ENCODE measurements around the gene CEBPZOS.
"Not testable (repeated sequence)": the region's sequence is repeated elsewhere in the genome, so short reads cannot be mapped to it uniquely, and the experiment has no call there.

CEBPZOS gene

GRCh38 chr2:37195862-37196319 lies 405 bp upstream of the CEBPZOS start:
- not testable (repeated sequence) for H3K27me3 ChIP-seq (ENCODE audit: control insufficient read depth, insufficient read depth, low read length); H3K36me3 ChIP-seq (ENCODE audit: insufficient read depth, low read length); H3K4me1 ChIP-seq (ENCODE audit: control insufficient read depth, insufficient read depth, low read length); H3K9me3 ChIP-seq (replicated peaks; ENCODE audit: low read length)
- Histone ChIP-seq H3K9ac (ENCODE audit: low read depth, low read length) (peak overlapping the region; percentile 82), H3K4me3 (ENCODE audit: low read length) (peak overlapping the region; percentile 85), H3K4me2 (ENCODE audit: low read length) (peak overlapping the region; percentile 96)

GRCh38 chr2:37198681-37199065 lies 2.4 kb downstream of the CEBPZOS start:
- no peak overlapping the region for H3K9ac ChIP-seq (ENCODE audit: low read depth, low read length)
- H3K4me3 ChIP-seq (ENCODE audit: low read length), result no peak overlapping the region
- H3K27me3 ChIP-seq (ENCODE audit: control insufficient read depth, insufficient read depth, low read length), result no peaks in the 10 kb centered on the region
- peaks cover 33% of the 10 kb centered on the region for H3K36me3 ChIP-seq (ENCODE audit: insufficient read depth, low read length)
- H3K4me2 ChIP-seq (ENCODE audit: low read length), result no peak overlapping the region
- no peaks in the 10 kb centered on the region for H3K9me3 ChIP-seq (replicated peaks; ENCODE audit: low read length)
- H3K4me1 ChIP-seq (ENCODE audit: control insufficient read depth, insufficient read depth, low read length), result peaks cover 9% of the 10 kb centered on the region

GRCh38 chr2:37201208-37201607 lies 4.9 kb downstream of the CEBPZOS start:
- Histone ChIP-seq H3K9me3 (replicated peaks; ENCODE audit: low read length) (no peaks in the 10 kb centered on the region), H3K4me3 (ENCODE audit: low read length) (no peak overlapping the region), H3K4me2 (ENCODE audit: low read length) (no peak overlapping the region), H3K4me1 (ENCODE audit: control insufficient read depth, insufficient read depth, low read length) (peaks cover 6% of the 10 kb centered on the region), H3K36me3 (ENCODE audit: insufficient read depth, low read length) (peaks cover 51% of the 10 kb centered on the region), H3K9ac (ENCODE audit: low read depth, low read length) (no peak overlapping the region), H3K27me3 (ENCODE audit: control insufficient read depth, insufficient read depth, low read length) (no peaks in the 10 kb centered on the region)

DNA sequence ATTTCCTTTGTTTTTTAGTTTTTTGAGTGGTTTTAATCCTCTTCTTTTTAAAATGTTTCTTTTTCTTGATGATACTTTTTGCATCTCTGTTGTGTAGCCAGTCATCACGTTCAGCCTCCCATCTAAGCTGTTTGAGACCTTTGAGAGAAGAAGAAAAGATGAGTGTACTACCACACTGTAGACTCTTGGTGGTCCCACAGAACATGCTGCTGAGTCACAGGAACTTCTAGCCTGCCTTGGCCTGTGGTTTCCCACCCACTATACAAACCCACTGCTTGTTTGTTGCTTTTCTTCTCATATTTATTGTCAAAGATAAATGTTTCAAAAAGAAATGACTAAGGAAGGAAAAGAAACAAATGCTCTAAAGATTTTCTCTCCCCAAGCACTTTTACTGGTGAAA lies 5.5 kb downstream of the CEBPZOS start:
- H3K4me3 ChIP-seq (ENCODE audit: low read length), result no peak overlapping the region
- H3K27me3 ChIP-seq (ENCODE audit: control insufficient read depth, insufficient read depth, low read length), result no peaks in the 10 kb centered on the region
- peaks cover 6% of the 10 kb centered on the region for H3K4me1 ChIP-seq (ENCODE audit: control insufficient read depth, insufficient read depth, low read length)
- no peak overlapping the region for H3K4me2 ChIP-seq (ENCODE audit: low read length)
- H3K36me3 ChIP-seq (ENCODE audit: insufficient read depth, low read length), result peaks cover 57% of the 10 kb centered on the region
- H3K9me3 ChIP-seq (replicated peaks; ENCODE audit: low read length), result no peaks in the 10 kb centered on the region
- H3K9ac ChIP-seq (ENCODE audit: low read depth, low read length), result no peak overlapping the region

- no peaks in the 10 kb centered on the region for H3K4me1 ChIP-seq (ENCODE audit: control insufficient read depth, insufficient read depth, low read length)
- no peak overlapping the region for H3K9ac ChIP-seq (ENCODE audit: low read depth, low read length)
- H3K9me3 ChIP-seq (replicated peaks; ENCODE audit: low read length), result no peaks in the 10 kb centered on the region
- H3K4me2 ChIP-seq (ENCODE audit: low read length), result no peak overlapping the region
- H3K27me3 ChIP-seq (ENCODE audit: control insufficient read depth, insufficient read depth, low read length), result no peaks in the 10 kb centered on the region
- no peak overlapping the region for H3K4me3 ChIP-seq (ENCODE audit: low read length)
- H3K36me3 ChIP-seq (ENCODE audit: insufficient read depth, low read length), result peaks cover 75% of the 10 kb centered on the region
Measured at GRCh38 chr2:37203708-37204107, 7.4 kb downstream of the CEBPZOS start.

DNA sequence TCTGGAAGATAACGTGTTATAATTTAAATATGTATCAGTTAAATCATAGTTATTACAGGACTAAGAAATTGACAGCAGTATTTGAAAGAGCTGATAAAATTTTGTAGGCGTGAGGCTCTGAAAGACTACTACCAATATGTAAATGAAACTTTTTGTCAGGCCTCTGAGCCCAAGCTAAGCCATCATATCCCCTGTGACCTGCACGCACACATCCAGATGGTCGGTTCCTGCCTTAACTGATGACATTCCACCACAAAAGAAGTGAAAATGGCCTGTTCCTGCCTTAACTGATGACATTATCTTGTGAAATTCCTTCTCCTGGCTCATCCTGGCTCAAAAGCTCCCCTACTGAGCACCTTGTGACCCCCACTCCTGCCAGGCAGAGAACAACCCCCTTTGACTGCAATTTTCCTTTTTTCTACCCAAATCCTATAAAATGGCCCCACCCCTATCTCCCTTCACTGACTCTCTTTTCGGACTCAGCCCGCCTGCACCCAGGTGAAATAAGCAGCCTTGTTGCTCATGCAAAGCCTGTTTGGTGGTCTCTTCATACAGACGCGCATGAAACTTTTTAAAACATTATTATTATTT lies 8.9 kb downstream of the CEBPZOS start:
- H3K4me2 ChIP-seq (ENCODE audit: low read length); H3K4me3 ChIP-seq (ENCODE audit: low read length); H3K9me3 ChIP-seq (replicated peaks; ENCODE audit: low read length); H3K4me1 ChIP-seq (ENCODE audit: control insufficient read depth, insufficient read depth, low read length); H3K27me3 ChIP-seq (ENCODE audit: control insufficient read depth, insufficient read depth, low read length); H3K9ac ChIP-seq (ENCODE audit: low read depth, low read length): not testable (repeated sequence)
- H3K36me3 ChIP-seq (ENCODE audit: insufficient read depth, low read length), result peaks cover 89% of the 10 kb centered on the region

GRCh38 chr2:37205689-37206341 lies 9.5 kb downstream of the CEBPZOS start:
- Histone ChIP-seq H3K9ac (ENCODE audit: low read depth, low read length) (no peak overlapping the region), H3K4me3 (ENCODE audit: low read length) (no peak overlapping the region), H3K4me2 (ENCODE audit: low read length) (no peak overlapping the region), H3K36me3 (ENCODE audit: insufficient read depth, low read length) (peaks cover 89% of the 10 kb centered on the region), H3K4me1 (ENCODE audit: control insufficient read depth, insufficient read depth, low read length) (no peaks in the 10 kb centered on the region), H3K9me3 (replicated peaks; ENCODE audit: low read length) (no peaks in the 10 kb centered on the region), H3K27me3 (ENCODE audit: control insufficient read depth, insufficient read depth, low read length) (no peaks in the 10 kb centered on the region)

DNA sequence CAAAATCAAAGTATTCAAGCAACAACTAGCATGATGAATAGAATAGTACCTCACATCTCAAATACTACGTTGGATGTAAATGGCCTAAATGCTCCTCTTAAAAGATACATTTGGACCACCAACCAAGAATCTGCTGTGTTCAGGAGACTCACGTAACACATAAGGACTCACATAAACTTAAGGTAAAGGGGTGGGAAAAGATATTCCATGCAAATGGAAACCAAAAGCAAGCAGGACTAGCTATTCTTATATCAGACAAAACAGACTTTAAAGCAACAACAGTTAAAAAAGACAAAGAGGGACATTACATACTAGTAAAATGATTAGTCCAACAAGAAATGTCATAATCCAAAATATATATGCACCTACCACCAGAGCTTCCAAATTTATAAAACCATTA lies 10.5 kb downstream of the CEBPZOS start:
- H3K4me1 ChIP-seq (ENCODE audit: control insufficient read depth, insufficient read depth, low read length); H3K4me3 ChIP-seq (ENCODE audit: low read length); H3K27me3 ChIP-seq (ENCODE audit: control insufficient read depth, insufficient read depth, low read length); H3K9ac ChIP-seq (ENCODE audit: low read depth, low read length); H3K9me3 ChIP-seq (replicated peaks; ENCODE audit: low read length); H3K4me2 ChIP-seq (ENCODE audit: low read length): not testable (repeated sequence)
- H3K36me3 ChIP-seq (ENCODE audit: insufficient read depth, low read length), result peaks cover 88% of the 10 kb centered on the region

- H3K27me3 ChIP-seq (ENCODE audit: control insufficient read depth, insufficient read depth, low read length), result no peaks in the 10 kb centered on the region
- H3K4me2 ChIP-seq (ENCODE audit: low read length), result no peak overlapping the region
- H3K9me3 ChIP-seq (replicated peaks; ENCODE audit: low read length), result no peaks in the 10 kb centered on the region
- no peak overlapping the region for H3K4me3 ChIP-seq (ENCODE audit: low read length)
- H3K9ac ChIP-seq (ENCODE audit: low read depth, low read length), result no peak overlapping the region
- H3K36me3 ChIP-seq (ENCODE audit: insufficient read depth, low read length), result peaks cover 86% of the 10 kb centered on the region
- H3K4me1 ChIP-seq (ENCODE audit: control insufficient read depth, insufficient read depth, low read length), result peaks cover 8% of the 10 kb centered on the region
Measured at GRCh38 chr2:37211212-37211611, 14.9 kb downstream of the CEBPZOS start.

DNA sequence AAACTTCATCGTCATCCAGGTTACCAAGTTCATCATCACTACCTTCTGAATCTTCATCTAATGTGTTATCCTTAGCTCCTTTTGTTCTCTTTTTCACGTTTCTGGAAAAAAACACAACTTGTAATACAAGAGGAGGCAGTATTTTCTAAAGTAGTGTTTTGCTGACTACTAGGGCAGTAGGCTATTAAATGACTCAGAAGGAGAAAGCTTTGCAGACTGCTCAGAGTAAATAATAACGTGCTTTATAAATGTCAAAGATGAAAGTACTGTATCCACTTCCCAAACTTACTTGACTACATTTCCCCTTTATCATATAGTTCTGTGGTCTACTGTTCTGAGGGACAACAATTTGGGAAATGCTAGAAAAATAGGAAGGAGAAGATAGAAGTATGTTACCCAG lies 15.6 kb downstream of the CEBPZOS start:
- Histone ChIP-seq H3K9me3 (replicated peaks; ENCODE audit: low read length) (no peaks in the 10 kb centered on the region), H3K36me3 (ENCODE audit: insufficient read depth, low read length) (peaks cover 84% of the 10 kb centered on the region), H3K4me3 (ENCODE audit: low read length) (no peak overlapping the region), H3K27me3 (ENCODE audit: control insufficient read depth, insufficient read depth, low read length) (no peaks in the 10 kb centered on the region), H3K9ac (ENCODE audit: low read depth, low read length) (no peak overlapping the region), H3K4me2 (ENCODE audit: low read length) (no peak overlapping the region), H3K4me1 (ENCODE audit: control insufficient read depth, insufficient read depth, low read length) (peaks cover 8% of the 10 kb centered on the region)

- Histone ChIP-seq H3K4me2 (ENCODE audit: low read length) (no peak overlapping the region), H3K27me3 (ENCODE audit: control insufficient read depth, insufficient read depth, low read length) (no peaks in the 10 kb centered on the region), H3K4me1 (ENCODE audit: control insufficient read depth, insufficient read depth, low read length) (peaks cover 8% of the 10 kb centered on the region), H3K9ac (ENCODE audit: low read depth, low read length) (no peak overlapping the region), H3K9me3 (replicated peaks; ENCODE audit: low read length) (no peaks in the 10 kb centered on the region), H3K36me3 (ENCODE audit: insufficient read depth, low read length) (peaks cover 64% of the 10 kb centered on the region), H3K4me3 (ENCODE audit: low read length) (no peak overlapping the region)
Measured at GRCh38 chr2:37215250-37215649, 19.0 kb downstream of the CEBPZOS start.

DNA sequence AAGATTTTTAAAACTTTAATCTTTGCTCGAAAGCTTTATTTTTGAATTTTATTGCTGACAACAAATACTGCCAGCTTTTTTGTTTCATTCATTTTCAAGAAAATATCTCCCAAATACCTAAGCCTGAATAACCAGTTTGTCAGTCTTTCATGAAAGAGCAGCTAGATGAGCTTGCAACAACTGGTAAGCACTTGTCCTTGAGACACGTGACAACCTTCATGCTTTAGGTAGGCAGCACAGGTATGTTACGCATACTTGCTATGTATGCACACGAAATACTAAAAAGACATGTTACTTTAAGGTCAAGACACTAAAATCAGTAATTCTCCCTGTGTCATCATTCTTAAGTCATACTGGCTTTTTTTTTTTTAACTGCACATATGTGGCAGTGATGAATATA lies 22.8 kb downstream of the CEBPZOS start:
- Histone ChIP-seq H3K9me3 (replicated peaks; ENCODE audit: low read length) (no peaks in the 10 kb centered on the region), H3K9ac (ENCODE audit: low read depth, low read length) (no peak overlapping the region), H3K4me3 (ENCODE audit: low read length) (no peak overlapping the region), H3K27me3 (ENCODE audit: control insufficient read depth, insufficient read depth, low read length) (no peaks in the 10 kb centered on the region), H3K4me2 (ENCODE audit: low read length) (no peak overlapping the region), H3K36me3 (ENCODE audit: insufficient read depth, low read length) (peaks cover 54% of the 10 kb centered on the region), H3K4me1 (ENCODE audit: control insufficient read depth, insufficient read depth, low read length) (peaks cover 6% of the 10 kb centered on the region)

Data from skeletal muscle satellite cell (primary cell).